Measurements from ENCODE around the gene CBX7.
A peak's percentile ranks its signal among the peaks of the same experiment; 100 is the strongest.

Gene CBX7

GRCh38 chr22:39152511-39153219 lies at the start of gene CBX7:
TSS of gene CBX7 (minus strand) at chr22:39152680. CDS start at chr22:39152444, 236 bp downstream.
- DNase-seq, result peak; percentile 91

- no peak for DNase-seq
Observed at GRCh38 chr22:39197578-39197977, 45.1 kb upstream of the CBX7 start.

- DNase-seq, result no peak
Observed at GRCh38 chr22:39194098-39194497, 41.6 kb upstream of the CBX7 start.

- no peak for DNase-seq
Observed at GRCh38 chr22:39188809-39189208, 36.3 kb upstream of the CBX7 start.

- no peak for DNase-seq
Observed at GRCh38 chr22:39185601-39186012, 33.1 kb upstream of the CBX7 start.

- DNase-seq, result no peak
Observed at GRCh38 chr22:39184586-39185577, 32.4 kb upstream of the CBX7 start.

GRCh38 chr22:39183991-39184585 lies 31.6 kb upstream of the CBX7 start:
- no peak for DNase-seq

GRCh38 chr22:39182478-39183030 lies 30.1 kb upstream of the CBX7 start:
- no peak for DNase-seq

- no peak for DNase-seq
Observed at GRCh38 chr22:39181778-39182177, 29.3 kb upstream of the CBX7 start.

- no peak for DNase-seq
Observed at GRCh38 chr22:39181356-39181755, 28.9 kb upstream of the CBX7 start.

GRCh38 chr22:39179841-39180335 lies 27.4 kb upstream of the CBX7 start:
- DNase-seq, result no peak

GRCh38 chr22:39179401-39179827 lies 26.9 kb upstream of the CBX7 start:
- DNase-seq, result peak; percentile 78

- no peak for DNase-seq
Observed at GRCh38 chr22:39178206-39179111, 26.0 kb upstream of the CBX7 start.

GRCh38 chr22:39177791-39178190 lies 25.3 kb upstream of the CBX7 start:
- no peak for DNase-seq

- DNase-seq, result no peak
Observed at GRCh38 chr22:39177456-39177775, 24.9 kb upstream of the CBX7 start.

- peak; percentile 65 for DNase-seq
Observed at GRCh38 chr22:39176714-39177455, 24.4 kb upstream of the CBX7 start.

- DNase-seq, result peak; percentile 93
Observed at GRCh38 chr22:39176143-39176713, 23.7 kb upstream of the CBX7 start.

GRCh38 chr22:39175353-39176142 lies 23.1 kb upstream of the CBX7 start:
- peak; percentile 79 for DNase-seq

GRCh38 chr22:39174498-39175352 lies 22.2 kb upstream of the CBX7 start:
- peak; percentile 100 for DNase-seq
